Measurements from ENCODE around the gene FXYD7. TPM values are rescaled to one million over a fixed set of nuclear protein-coding genes. Genes with fewer than 3 reads are reported as not detected.

FXYD7 gene
- total RNA-seq, 1 experiment from 2014 or later = not detected

GRCh38 chr19:35109395-35110112 lies 33.5 kb upstream of the FXYD7 start:
- no peaks in the 10 kb centered on the region for H3K27me3 ChIP-seq (ENCODE audit: low read length)
- no peak overlapping the region for H3K27ac ChIP-seq (ENCODE audit: low read length)
- H3K9me2 ChIP-seq (replicated peaks; ENCODE audit: low read length) = no peaks in the 10 kb centered on the region
- peaks cover 12% of the 10 kb centered on the region for H3K4me1 ChIP-seq (ENCODE audit: insufficient read depth, low read length)
- no peaks in the 10 kb centered on the region for H4K20me1 ChIP-seq (ENCODE audit: low read length)
- no peaks in the 10 kb centered on the region for H3F3A ChIP-seq (ENCODE audit: low read length, unreplicated experiment)
- no peaks in the 10 kb centered on the region for H3K36me3 ChIP-seq (ENCODE audit: low read depth, low read length)
- no peak overlapping the region for H3K4me3 ChIP-seq (ENCODE audit: low read length)
- H3K79me2 ChIP-seq (ENCODE audit: low read length) = no peaks in the 10 kb centered on the region
- POLR2A ChIA-PET (ENCODE audit: unreplicated experiment) = no interaction called here
- no peak for ATAC-seq
- intact Hi-C loops (cut with micrococcal nuclease) = no loop called here
- DNase-seq = no peak
- H3K9ac ChIP-seq (ENCODE audit: low read length) = no peak overlapping the region
- no peak overlapping the region for H2AFZ ChIP-seq (ENCODE audit: low read length)
- no peaks in the 10 kb centered on the region for H3K9me3 ChIP-seq (ENCODE audit: low read length)
- no TSS peak for BruUV-seq (replicated peaks)
- no peak overlapping the region for H3K4me2 ChIP-seq (ENCODE audit: low read length)
- CTCF ChIA-PET = no interaction called here
- TF ChIP-seq EZH2phosphoT487 (IDR thresholded peaks at IDR 0.05; ENCODE audit: borderline replicate concordance, low read length) = no peak
- TF ChIP-seq, protein P1, sequence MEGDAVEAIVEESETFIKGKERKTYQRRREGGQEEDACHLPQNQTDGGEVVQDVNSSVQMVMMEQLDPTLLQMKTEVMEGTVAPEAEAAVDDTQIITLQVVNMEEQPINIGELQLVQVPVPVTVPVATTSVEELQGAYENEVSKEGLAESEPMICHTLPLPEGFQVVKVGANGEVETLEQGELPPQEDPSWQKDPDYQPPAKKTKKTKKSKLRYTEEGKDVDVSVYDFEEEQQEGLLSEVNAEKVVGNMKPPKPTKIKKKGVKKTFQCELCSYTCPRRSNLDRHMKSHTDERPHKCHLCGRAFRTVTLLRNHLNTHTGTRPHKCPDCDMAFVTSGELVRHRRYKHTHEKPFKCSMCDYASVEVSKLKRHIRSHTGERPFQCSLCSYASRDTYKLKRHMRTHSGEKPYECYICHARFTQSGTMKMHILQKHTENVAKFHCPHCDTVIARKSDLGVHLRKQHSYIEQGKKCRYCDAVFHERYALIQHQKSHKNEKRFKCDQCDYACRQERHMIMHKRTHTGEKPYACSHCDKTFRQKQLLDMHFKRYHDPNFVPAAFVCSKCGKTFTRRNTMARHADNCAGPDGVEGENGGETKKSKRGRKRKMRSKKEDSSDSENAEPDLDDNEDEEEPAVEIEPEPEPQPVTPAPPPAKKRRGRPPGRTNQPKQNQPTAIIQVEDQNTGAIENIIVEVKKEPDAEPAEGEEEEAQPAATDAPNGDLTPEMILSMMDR (conservative IDR thresholded peaks at IDR 0.05; ENCODE audit: low read depth, low read length) = no peak
- TF ChIP-seq EZH2 (IDR thresholded peaks at IDR 0.05; ENCODE audit: low read length, unreplicated experiment) = no peak

DNA sequence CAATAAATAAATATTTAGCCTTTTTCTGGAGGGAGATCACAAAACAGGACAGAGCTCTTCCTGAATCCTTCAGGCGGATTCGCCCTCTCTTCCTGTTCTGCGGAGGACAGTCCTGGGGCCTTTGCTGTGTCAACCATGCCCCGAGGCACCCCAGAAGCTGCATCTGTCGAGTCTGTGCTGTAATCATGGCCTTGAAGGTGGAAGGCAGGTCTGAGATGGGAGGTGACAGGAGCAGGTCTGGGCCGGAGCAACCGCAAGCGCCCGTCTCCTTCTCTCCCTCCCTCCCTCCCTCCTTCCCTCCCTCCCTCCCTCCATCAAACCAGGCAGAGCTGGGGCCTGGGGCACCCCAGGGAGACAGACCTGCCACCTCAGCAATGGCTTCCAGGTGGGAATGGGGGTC lies 32.1 kb upstream of the FXYD7 start:
- Histone ChIP-seq H3K79me2 (ENCODE audit: low read length) (no peaks in the 10 kb centered on the region), H3K36me3 (ENCODE audit: low read depth, low read length) (no peaks in the 10 kb centered on the region), H4K20me1 (ENCODE audit: low read length) (no peaks in the 10 kb centered on the region), H3F3A (ENCODE audit: low read length, unreplicated experiment) (no peaks in the 10 kb centered on the region), H3K9me3 (ENCODE audit: low read length) (no peaks in the 10 kb centered on the region), H3K27me3 (ENCODE audit: low read length) (no peaks in the 10 kb centered on the region), H3K9me2 (replicated peaks; ENCODE audit: low read length) (no peaks in the 10 kb centered on the region), H2AFZ (ENCODE audit: low read length) (no peak overlapping the region), H3K4me2 (ENCODE audit: low read length) (no peak overlapping the region), H3K4me1 (ENCODE audit: insufficient read depth, low read length) (peaks cover 25% of the 10 kb centered on the region), H3K9ac (ENCODE audit: low read length) (no peak overlapping the region), H3K27ac (ENCODE audit: low read length) (no peak overlapping the region), H3K4me3 (ENCODE audit: low read length) (no peak overlapping the region)
- CTCF ChIA-PET = no interaction called here
- no TSS peak for BruUV-seq (replicated peaks)
- intact Hi-C loops (cut with micrococcal nuclease) = no loop called here
- TF ChIP-seq, protein P1 (conservative IDR thresholded peaks at IDR 0.05; ENCODE audit: low read depth, low read length) = no peak
- no peak for TF ChIP-seq EZH2 (IDR thresholded peaks at IDR 0.05; ENCODE audit: low read length, unreplicated experiment)
- TF ChIP-seq EZH2phosphoT487 (IDR thresholded peaks at IDR 0.05; ENCODE audit: borderline replicate concordance, low read length) = no peak
- ATAC-seq (no peak), DNase-seq (no peak)
- POLR2A ChIA-PET (ENCODE audit: unreplicated experiment) = no interaction called here

DNA sequence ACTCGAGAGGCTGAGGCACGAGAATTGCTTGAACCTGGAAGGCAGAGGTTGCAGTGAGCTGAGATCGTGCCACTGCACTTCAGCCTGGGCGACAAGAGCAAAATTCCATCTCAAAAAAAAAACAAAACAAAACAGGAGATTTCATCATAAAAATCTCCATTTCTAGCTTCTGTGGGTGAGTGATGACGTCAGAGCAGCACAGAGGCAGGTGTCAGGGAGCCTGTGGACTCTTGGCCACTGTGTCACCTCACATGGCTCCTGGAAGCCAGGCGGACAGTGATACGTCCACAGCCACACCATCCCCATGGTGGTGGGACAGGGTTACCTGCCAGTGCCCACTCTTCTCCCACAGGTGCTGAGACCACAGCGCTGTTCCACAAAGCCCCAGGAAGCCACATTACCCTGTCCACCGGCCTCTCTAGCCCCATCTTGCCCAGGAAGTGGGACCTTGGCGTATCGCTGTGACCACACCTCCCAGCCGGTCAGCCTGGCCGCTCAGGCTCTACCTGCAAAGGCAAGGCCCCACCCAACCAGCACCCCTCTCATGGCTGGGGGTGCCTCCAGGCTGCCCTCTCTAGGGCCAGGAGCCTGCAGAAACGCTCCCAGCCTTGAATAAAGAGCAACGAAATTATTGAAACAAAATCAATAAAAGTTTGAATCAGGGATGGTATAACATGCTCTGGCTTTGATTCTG lies 29.9 kb upstream of the FXYD7 start:
- Histone ChIP-seq H3K9me2 (replicated peaks; ENCODE audit: low read length) (no peaks in the 10 kb centered on the region), H2AFZ (ENCODE audit: low read length) (no peak overlapping the region), H3K4me1 (ENCODE audit: insufficient read depth, low read length) (peaks cover 31% of the 10 kb centered on the region), H3K27ac (ENCODE audit: low read length) (no peak overlapping the region), H3K36me3 (ENCODE audit: low read depth, low read length) (no peaks in the 10 kb centered on the region), H3F3A (ENCODE audit: low read length, unreplicated experiment) (no peaks in the 10 kb centered on the region), H4K20me1 (ENCODE audit: low read length) (no peaks in the 10 kb centered on the region), H3K27me3 (ENCODE audit: low read length) (no peaks in the 10 kb centered on the region), H3K4me2 (ENCODE audit: low read length) (no peak overlapping the region), H3K9me3 (ENCODE audit: low read length) (no peaks in the 10 kb centered on the region), H3K79me2 (ENCODE audit: low read length) (peaks cover 18% of the 10 kb centered on the region), H3K9ac (ENCODE audit: low read length) (no peak overlapping the region), H3K4me3 (ENCODE audit: low read length) (no peak overlapping the region)
- DNase-seq (no peak), ATAC-seq (no peak)
- intact Hi-C loops (cut with micrococcal nuclease) = no loop called here
- TF ChIP-seq EZH2 (IDR thresholded peaks at IDR 0.05; ENCODE audit: low read length, unreplicated experiment) = no peak
- TF ChIP-seq EZH2phosphoT487 (IDR thresholded peaks at IDR 0.05; ENCODE audit: borderline replicate concordance, low read length) = no peak
- TF ChIP-seq, protein P1 (conservative IDR thresholded peaks at IDR 0.05; ENCODE audit: low read depth, low read length) = no peak
- ChIA-PET POLR2A (ENCODE audit: unreplicated experiment) (no interaction called here), CTCF (no interaction called here)
- BruUV-seq (replicated peaks) = no TSS peak
